Ascending aorta (tissue), 2 donors: ENCODE results near the gene TAS1R3. TPM values are rescaled to one million over a fixed set of nuclear protein-coding genes. Genes with fewer than 3 reads are reported as not detected.

Source experiments
- DNase-seq, 2 donors: peaks; one replicate each; pipeline ENCODE4 v3.0.0-alpha.2; 2019; ENCODE audit warnings: low spot score in 2 of 2
- H3K27ac ChIP-seq, 2 donors: fragments of 200-600 bp; sonication (generic); one replicate each; pipeline ENCODE4 v1.5.1; 2016 to 2017; ENCODE audit warnings: mild to moderate bottlenecking in 1 of 2
- H3K27me3 ChIP-seq: fragments of 200-600 bp; sonication (generic); one replicate; pipeline ENCODE4 v1.5.1; 2017
- H3K36me3 ChIP-seq, 2 donors: fragments of 200-600 bp; sonication (generic); one replicate each; pipeline ENCODE4 v1.5.1; 2016
- H3K4me1 ChIP-seq, 2 donors: fragments of 200-600 bp; sonication (generic); one replicate each; pipeline ENCODE4 v1.5.1; 2016 to 2017; ENCODE audit warnings: mild to moderate bottlenecking in 1 of 2
- H3K4me3 ChIP-seq, 2 donors: fragments of 200-600 bp; sonication (generic); one replicate each; pipeline ENCODE4 v1.5.1; 2016 to 2017; ENCODE audit warnings: mild to moderate bottlenecking in 1 of 2
- H3K9me3 ChIP-seq, 2 donors: fragments of 200-600 bp; sonication (generic); one replicate each; pipeline ENCODE4 v1.5.1; 2016
- intact Hi-C: fragments of 100-400 bp; cut with DNase I; formaldehyde crosslinking; loops from one replicate; pipeline ENCODE4 v1.15.1; 2023
- total RNA-seq: library from RNA; depleted of rRNA; stranded (reverse); fragments of >200 nt; gene quantifications from one replicate; pipeline ENCODE4 v1.1.0, GENCODE V29; 2016
- TF ChIP-seq, protein P1 (sequence below), 3 experiments: fragments of 200-600 bp in 2 of 3; fragments of 450-650 bp in 1 of 3; sonication (generic) in 2 of 3; IDR thresholded peaks; one replicate each; pipeline ENCODE4 v1.5.1; 2016 to 2019; ENCODE audit warnings: antibody characterized with exemption in 3 of 3, mild to moderate bottlenecking in 1 of 3, moderate library complexity in 1 of 3

The TAS1R3 gene
- total RNA-seq, 1 donor from 2014 or later = 2.7 TPM

DNA sequence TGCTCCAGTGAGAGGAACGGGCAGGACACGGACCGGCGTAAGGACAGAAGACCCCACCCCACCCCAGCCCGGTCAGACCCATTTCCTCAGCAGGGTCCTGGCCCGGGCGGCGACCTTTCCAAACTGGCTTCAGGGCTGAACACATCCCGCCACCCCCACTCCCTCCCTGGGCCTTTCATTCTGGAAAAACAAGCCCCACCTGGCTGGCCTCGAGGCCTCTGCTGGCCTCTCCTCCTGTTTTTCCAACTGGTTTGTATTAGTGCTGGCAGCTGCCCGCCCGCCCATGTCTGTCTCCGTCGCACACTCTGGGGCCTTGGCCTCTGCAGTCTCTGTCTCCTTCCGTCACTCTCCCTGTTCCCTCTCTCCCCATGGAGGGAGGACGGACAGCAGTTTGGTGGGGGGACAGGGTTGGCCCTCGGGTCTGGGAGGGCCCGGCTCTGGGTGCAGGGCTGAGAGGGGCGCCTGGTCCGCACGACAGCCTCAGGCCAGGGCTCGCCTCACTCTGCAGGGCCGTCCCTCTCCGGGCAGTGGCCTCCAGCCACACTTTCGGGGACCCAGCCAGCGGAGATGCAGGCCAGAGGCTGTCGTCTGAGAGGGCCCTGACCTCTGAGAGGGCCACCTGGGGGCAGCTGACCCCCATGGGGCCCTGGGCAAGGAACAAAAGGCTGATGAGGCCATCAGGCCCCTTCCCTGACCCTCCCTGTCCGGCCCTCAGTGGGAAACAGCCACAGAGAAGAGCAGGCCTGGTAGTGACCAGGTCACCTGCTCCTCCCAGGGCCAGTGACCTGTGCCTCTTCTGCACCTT is 28.8 kb downstream of the TAS1R3 start:
- TF ChIP-seq, protein P1, sequence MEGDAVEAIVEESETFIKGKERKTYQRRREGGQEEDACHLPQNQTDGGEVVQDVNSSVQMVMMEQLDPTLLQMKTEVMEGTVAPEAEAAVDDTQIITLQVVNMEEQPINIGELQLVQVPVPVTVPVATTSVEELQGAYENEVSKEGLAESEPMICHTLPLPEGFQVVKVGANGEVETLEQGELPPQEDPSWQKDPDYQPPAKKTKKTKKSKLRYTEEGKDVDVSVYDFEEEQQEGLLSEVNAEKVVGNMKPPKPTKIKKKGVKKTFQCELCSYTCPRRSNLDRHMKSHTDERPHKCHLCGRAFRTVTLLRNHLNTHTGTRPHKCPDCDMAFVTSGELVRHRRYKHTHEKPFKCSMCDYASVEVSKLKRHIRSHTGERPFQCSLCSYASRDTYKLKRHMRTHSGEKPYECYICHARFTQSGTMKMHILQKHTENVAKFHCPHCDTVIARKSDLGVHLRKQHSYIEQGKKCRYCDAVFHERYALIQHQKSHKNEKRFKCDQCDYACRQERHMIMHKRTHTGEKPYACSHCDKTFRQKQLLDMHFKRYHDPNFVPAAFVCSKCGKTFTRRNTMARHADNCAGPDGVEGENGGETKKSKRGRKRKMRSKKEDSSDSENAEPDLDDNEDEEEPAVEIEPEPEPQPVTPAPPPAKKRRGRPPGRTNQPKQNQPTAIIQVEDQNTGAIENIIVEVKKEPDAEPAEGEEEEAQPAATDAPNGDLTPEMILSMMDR (IDR thresholded peaks at IDR 0.05) = no peak
- H3K9me3 ChIP-seq = no peaks in the 10 kb centered on the region
- no peak for DNase-seq
- peak overlapping the region in 1 of 2 donors; percentile 12 for H3K4me3 ChIP-seq
- H3K4me1 ChIP-seq = peaks cover 27 to 55% of the 10 kb centered on the region in 2 donors
- no peaks in the 10 kb centered on the region for H3K27me3 ChIP-seq
- intact Hi-C loops = loop anchor here (2.0 kb wide), 1 partner anchor 15 kb away; the partner anchor contains the start of gene AURKAIP1
- peak overlapping the region; percentile 90 to 92 for H3K27ac ChIP-seq
- peaks cover 0 to under 1% of the 10 kb centered on the region in 2 donors for H3K36me3 ChIP-seq

DNA sequence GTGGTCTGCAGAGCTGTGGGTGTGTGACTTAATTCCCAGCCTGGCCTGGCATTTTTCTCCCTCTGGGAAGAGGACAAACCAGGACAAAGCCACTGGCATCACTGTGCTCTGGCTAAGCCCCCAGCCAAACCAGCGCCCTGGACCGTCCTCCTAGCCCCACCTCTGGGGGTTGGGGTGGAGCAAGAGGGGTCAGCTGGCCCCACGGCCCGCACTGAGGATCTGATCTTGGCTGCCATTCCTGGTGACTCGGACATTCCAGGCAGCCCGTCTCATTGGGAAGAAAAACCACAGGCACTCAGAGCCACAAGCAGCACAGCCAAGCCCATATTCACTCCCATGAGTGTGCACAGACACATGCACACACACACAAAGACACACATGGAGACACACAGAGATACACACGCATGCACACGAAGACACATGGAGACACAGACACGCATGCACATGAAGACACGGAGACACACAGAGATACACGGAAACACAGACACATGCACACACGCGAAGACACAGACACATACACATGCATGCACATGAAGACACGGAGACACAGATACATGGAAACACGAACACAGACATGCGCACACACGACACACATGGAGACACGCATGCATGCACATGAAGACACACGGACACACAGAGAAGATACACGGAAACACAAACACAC is 29.6 kb downstream of the TAS1R3 start:
- intact Hi-C loops = no loop called here
- Histone ChIP-seq H3K27me3 (no peaks in the 10 kb centered on the region), H3K4me3 (no peak overlapping the region), H3K4me1 (peaks cover 19 to 48% of the 10 kb centered on the region in 2 donors), H3K9me3 (no peaks in the 10 kb centered on the region), H3K27ac (peak overlapping the region; percentile 90 to 92), H3K36me3 (no peaks in the 10 kb centered on the region)
- TF ChIP-seq, protein P1 (IDR thresholded peaks at IDR 0.05) = no peak
- DNase-seq = peak; percentile 50 to 92

DNA sequence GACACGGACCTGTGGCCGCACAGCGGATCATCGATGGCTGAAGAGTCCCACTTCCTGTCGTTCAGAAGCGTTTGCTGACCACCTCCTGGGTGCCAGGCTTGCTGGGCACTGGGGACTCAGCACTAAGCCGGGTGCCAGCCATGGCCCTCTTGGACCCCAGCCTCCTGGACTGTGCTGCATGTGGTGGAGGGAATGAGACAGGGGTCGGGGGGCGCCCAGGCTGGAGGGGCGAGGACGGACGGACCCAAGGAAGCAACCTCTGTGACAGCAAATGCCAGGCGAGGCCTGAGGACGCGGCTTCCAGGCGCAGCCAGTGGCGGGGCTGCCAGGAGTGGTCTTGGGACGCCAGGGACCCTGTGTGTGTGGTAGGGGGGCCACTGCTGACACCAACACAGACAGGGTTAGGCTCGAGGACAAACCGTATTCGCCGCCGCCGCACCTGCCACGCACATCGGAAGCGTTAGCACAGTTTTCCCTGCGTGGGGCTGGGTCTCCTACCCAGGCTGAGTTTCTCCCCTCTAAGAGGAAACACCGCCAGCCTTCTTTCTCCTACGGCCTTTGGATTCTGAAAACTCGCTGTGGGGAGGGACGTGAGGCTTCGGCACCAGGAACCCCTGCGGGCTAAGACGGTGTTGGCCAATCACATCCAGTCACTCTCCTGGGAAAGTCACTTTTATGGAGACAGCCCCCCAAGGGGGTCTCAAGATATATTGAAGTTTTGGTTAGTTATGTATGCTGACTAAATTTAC is 30.3 kb downstream of the TAS1R3 start:
- no peaks in the 10 kb centered on the region for H3K9me3 ChIP-seq
- TF ChIP-seq, protein P1 (IDR thresholded peaks at IDR 0.05) = no peak
- DNase-seq = no peak

DNA sequence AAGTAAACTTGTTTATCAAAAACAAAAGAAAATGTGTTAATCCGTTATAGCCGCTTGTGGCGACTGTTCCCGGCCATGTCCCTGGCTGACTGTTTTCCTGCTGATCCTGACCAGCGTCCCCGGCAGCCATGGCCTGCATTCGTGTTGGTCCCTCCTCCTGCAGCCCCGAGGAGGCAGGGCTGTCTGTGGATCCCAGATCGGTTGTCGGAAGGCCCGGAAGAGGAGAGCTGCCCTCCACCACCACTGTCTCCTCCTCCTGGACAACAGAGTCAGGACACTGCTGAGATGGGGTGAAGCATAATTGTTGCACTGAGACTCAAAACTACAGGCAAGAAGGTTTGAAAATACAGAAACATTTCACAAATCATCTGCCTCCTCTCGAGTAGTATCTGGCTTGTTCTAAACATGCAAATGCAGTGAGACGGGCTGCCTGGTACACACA is 30.9 kb downstream of the TAS1R3 start:
- H3K27ac ChIP-seq = peak overlapping the region; percentile 75 to 90
- H3K36me3 ChIP-seq = no peaks in the 10 kb centered on the region
- H3K4me3 ChIP-seq = no peak overlapping the region
- no peaks in the 10 kb centered on the region for H3K9me3 ChIP-seq
- TF ChIP-seq, protein P1 (IDR thresholded peaks at IDR 0.05) = no peak
- H3K27me3 ChIP-seq = no peaks in the 10 kb centered on the region
- intact Hi-C loops = no loop called here
- no peak for DNase-seq
- peaks cover 19 to 38% of the 10 kb centered on the region in 2 donors for H3K4me1 ChIP-seq

More for the DNA sequence above, 30.3 kb downstream of the TAS1R3 start:
- Histone ChIP-seq H3K27me3 (no peaks in the 10 kb centered on the region), H3K4me1 (peaks cover 19 to 40% of the 10 kb centered on the region in 2 donors), H3K27ac (peak overlapping the region; percentile 75 to 90), H3K36me3 (no peaks in the 10 kb centered on the region), H3K4me3 (no peak overlapping the region)
- intact Hi-C loops = no loop called here

DNA sequence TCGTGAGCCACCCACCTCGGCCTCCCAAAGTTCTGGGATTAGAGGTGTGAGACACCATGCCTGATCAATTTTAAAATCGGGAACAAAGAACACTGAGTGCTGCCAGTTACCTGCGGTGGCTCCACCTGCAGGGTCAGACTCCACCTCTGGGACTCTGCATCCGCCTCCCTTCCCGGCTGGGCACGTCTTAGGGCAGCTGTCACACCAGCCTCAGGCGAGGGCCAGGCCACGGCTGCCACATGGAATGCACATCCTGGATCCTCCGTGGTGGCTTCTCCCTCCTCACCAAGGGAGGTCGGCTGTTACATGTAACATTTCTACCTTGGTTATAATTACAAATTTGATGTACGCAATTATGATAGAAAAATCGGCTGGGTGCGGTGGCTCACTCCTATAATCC is 33.2 kb downstream of the TAS1R3 start:
- TF ChIP-seq, protein P1 (IDR thresholded peaks at IDR 0.05) = no peak
- Histone ChIP-seq H3K36me3 (no peaks in the 10 kb centered on the region), H3K4me3 (no peak overlapping the region), H3K4me1 (peaks cover 15 to 28% of the 10 kb centered on the region in 2 donors), H3K27me3 (no peaks in the 10 kb centered on the region), H3K9me3 (no peaks in the 10 kb centered on the region), H3K27ac (no peak overlapping the region)
- intact Hi-C loops = no loop called here
- DNase-seq = no peak
